ENCODE data around the gene MBOAT7.

MBOAT7 gene

GRCh38 chr19:54148158-54148557, 41.2 kb downstream of the MBOAT7 start:
- DNase-seq (ENCODE audit: low read depth, low spot score), result no peak
- H3K27me3 ChIP-seq (ENCODE audit: insufficient read depth, insufficient read length), result no peaks in the 10 kb centered on the region
- H3K36me3 ChIP-seq (ENCODE audit: insufficient read depth, insufficient read length, low read length), result peaks cover 90% of the 10 kb centered on the region
- no peak overlapping the region for H3K4me3 ChIP-seq (ENCODE audit: insufficient read length, low read depth)
- H3K9me3 ChIP-seq (ENCODE audit: insufficient read depth, low read length), result no peaks in the 10 kb centered on the region
- H3K9ac ChIP-seq (ENCODE audit: insufficient read length, low read depth), result no peak overlapping the region
- H3K4me1 ChIP-seq (ENCODE audit: insufficient read depth, insufficient read length), result no peaks in the 10 kb centered on the region
- TF ChIP-seq SUZ12 (IDR thresholded peaks at IDR 0.05; ENCODE audit: extremely low read depth, insufficient read depth, insufficient read length), result no peak

GRCh38 chr19:54147676-54148075, 41.7 kb downstream of the MBOAT7 start:
- Histone ChIP-seq H3K4me1 (ENCODE audit: insufficient read depth, insufficient read length) (no peaks in the 10 kb centered on the region), H3K4me3 (ENCODE audit: insufficient read length, low read depth) (no peak overlapping the region), H3K27me3 (ENCODE audit: insufficient read depth, insufficient read length) (no peaks in the 10 kb centered on the region), H3K36me3 (ENCODE audit: insufficient read depth, insufficient read length, low read length) (peaks cover 90% of the 10 kb centered on the region), H3K9ac (ENCODE audit: insufficient read length, low read depth) (no peak overlapping the region), H3K9me3 (ENCODE audit: insufficient read depth, low read length) (no peaks in the 10 kb centered on the region)
- no peak for TF ChIP-seq ZNF274 (IDR thresholded peaks at IDR 0.05; ENCODE audit: low read depth, low read length)
- no peak for TF ChIP-seq YY1 (IDR thresholded peaks at IDR 0.05; ENCODE audit: insufficient read depth, insufficient read length)
- no peak for TF ChIP-seq SUZ12 (IDR thresholded peaks at IDR 0.05; ENCODE audit: extremely low read depth, insufficient read depth, insufficient read length)
- DNase-seq (ENCODE audit: low read depth, low spot score), result no peak

GRCh38 chr19:54145541-54146158, 43.7 kb downstream of the MBOAT7 start:
- H3K9ac ChIP-seq (ENCODE audit: insufficient read length, low read depth), result no peak overlapping the region
- H3K9me3 ChIP-seq (ENCODE audit: insufficient read depth, low read length), result no peaks in the 10 kb centered on the region
- peaks cover 93% of the 10 kb centered on the region for H3K36me3 ChIP-seq (ENCODE audit: insufficient read depth, insufficient read length, low read length)

GRCh38 chr19:54142166-54142780, 47.1 kb downstream of the MBOAT7 start:
- no peak for TF ChIP-seq YY1 (IDR thresholded peaks at IDR 0.05; ENCODE audit: insufficient read depth, insufficient read length)
- no peak for TF ChIP-seq ZNF274 (IDR thresholded peaks at IDR 0.05; ENCODE audit: low read depth, low read length)
- TF ChIP-seq SUZ12 (IDR thresholded peaks at IDR 0.05; ENCODE audit: extremely low read depth, insufficient read depth, insufficient read length), result no peak
- Histone ChIP-seq H3K36me3 (ENCODE audit: insufficient read depth, insufficient read length, low read length) (peaks cover 88% of the 10 kb centered on the region), H3K27me3 (ENCODE audit: insufficient read depth, insufficient read length) (no peaks in the 10 kb centered on the region), H3K4me3 (ENCODE audit: insufficient read length, low read depth) (no peak overlapping the region), H3K9ac (ENCODE audit: insufficient read length, low read depth) (no peak overlapping the region), H3K9me3 (ENCODE audit: insufficient read depth, low read length) (no peaks in the 10 kb centered on the region), H3K4me1 (ENCODE audit: insufficient read depth, insufficient read length) (peaks cover 14% of the 10 kb centered on the region)
- no peak for DNase-seq (ENCODE audit: low read depth, low spot score)

More at GRCh38 chr19:54145541-54146158, 43.7 kb downstream of the MBOAT7 start:
- TF ChIP-seq YY1 (IDR thresholded peaks at IDR 0.05; ENCODE audit: insufficient read depth, insufficient read length) (no peak), ZNF274 (IDR thresholded peaks at IDR 0.05; ENCODE audit: low read depth, low read length) (no peak), SUZ12 (IDR thresholded peaks at IDR 0.05; ENCODE audit: extremely low read depth, insufficient read depth, insufficient read length) (no peak)
- Histone ChIP-seq H3K4me1 (ENCODE audit: insufficient read depth, insufficient read length) (peaks cover 3% of the 10 kb centered on the region), H3K27me3 (ENCODE audit: insufficient read depth, insufficient read length) (no peaks in the 10 kb centered on the region), H3K4me3 (ENCODE audit: insufficient read length, low read depth) (no peak overlapping the region)
- DNase-seq (ENCODE audit: low read depth, low spot score), result no peak

- Histone ChIP-seq H3K9ac (ENCODE audit: insufficient read length, low read depth) (no peak overlapping the region), H3K4me3 (ENCODE audit: insufficient read length, low read depth) (no peak overlapping the region), H3K27me3 (ENCODE audit: insufficient read depth, insufficient read length) (no peaks in the 10 kb centered on the region), H3K36me3 (ENCODE audit: insufficient read depth, insufficient read length, low read length) (peaks cover 79% of the 10 kb centered on the region), H3K4me1 (ENCODE audit: insufficient read depth, insufficient read length) (peaks cover 14% of the 10 kb centered on the region), H3K9me3 (ENCODE audit: insufficient read depth, low read length) (no peaks in the 10 kb centered on the region)
- no peak for TF ChIP-seq ZNF274 (IDR thresholded peaks at IDR 0.05; ENCODE audit: low read depth, low read length)
- TF ChIP-seq YY1 (IDR thresholded peaks at IDR 0.05; ENCODE audit: insufficient read depth, insufficient read length), result no peak
- no peak for TF ChIP-seq SUZ12 (IDR thresholded peaks at IDR 0.05; ENCODE audit: extremely low read depth, insufficient read depth, insufficient read length)
- no peak for DNase-seq (ENCODE audit: low read depth, low spot score)
These were observed 48.0 kb downstream of the MBOAT7 start for GRCh38 chr19:54141356-54141755.

GRCh38 chr19:54138489-54139256, 50.7 kb downstream of the MBOAT7 start:
- H3K9me3 ChIP-seq (ENCODE audit: insufficient read depth, low read length), result peaks cover under 1% of the 10 kb centered on the region; the same call in 1 of the 2 replicates
- H3K4me3 ChIP-seq (ENCODE audit: insufficient read length, low read depth), result peak overlapping the region; percentile 66
- H3K9ac ChIP-seq (ENCODE audit: insufficient read length, low read depth), result peak overlapping the region; percentile 80
- H3K27me3 ChIP-seq (ENCODE audit: insufficient read depth, insufficient read length), result no peaks in the 10 kb centered on the region
- DNase-seq (ENCODE audit: low read depth, low spot score), result no peak
- TF ChIP-seq YY1 (IDR thresholded peaks at IDR 0.05; ENCODE audit: insufficient read depth, insufficient read length) (no peak), SUZ12 (IDR thresholded peaks at IDR 0.05; ENCODE audit: extremely low read depth, insufficient read depth, insufficient read length) (no peak), ZNF274 (IDR thresholded peaks at IDR 0.05; ENCODE audit: low read depth, low read length) (no peak)
- peaks cover 52% of the 10 kb centered on the region for H3K36me3 ChIP-seq (ENCODE audit: insufficient read depth, insufficient read length, low read length)
- peaks cover 14% of the 10 kb centered on the region for H3K4me1 ChIP-seq (ENCODE audit: insufficient read depth, insufficient read length)
